Hepatocyte (in vitro differentiated cells): ENCODE results near the gene DMXL1.

Experiments
- CTCF ChIP-seq: fragments of 200-600 bp; sonication (generic); IDR thresholded peaks from 2 replicates; pipeline ENCODE4 v1.5.1; 2016; ENCODE audit warnings: antibody characterized with exemption, mild to moderate bottlenecking; ENCODE audit not compliant: poor library complexity
- EZH2 ChIP-seq: fragments of 200-600 bp; sonication (generic); IDR thresholded peaks from 2 replicates; pipeline ENCODE4 v1.6.1; 2016; ENCODE audit warnings: antibody characterized with exemption, mild to moderate bottlenecking, borderline replicate concordance

- no peak for TF ChIP-seq CTCF
- TF ChIP-seq EZH2: no peak
These were observed 105.9 kb downstream of the DMXL1 start for GRCh38 chr5:119176785-119177184.
